ENCODE measurements around the gene CHCT1.

Gene CHCT1

DNA sequence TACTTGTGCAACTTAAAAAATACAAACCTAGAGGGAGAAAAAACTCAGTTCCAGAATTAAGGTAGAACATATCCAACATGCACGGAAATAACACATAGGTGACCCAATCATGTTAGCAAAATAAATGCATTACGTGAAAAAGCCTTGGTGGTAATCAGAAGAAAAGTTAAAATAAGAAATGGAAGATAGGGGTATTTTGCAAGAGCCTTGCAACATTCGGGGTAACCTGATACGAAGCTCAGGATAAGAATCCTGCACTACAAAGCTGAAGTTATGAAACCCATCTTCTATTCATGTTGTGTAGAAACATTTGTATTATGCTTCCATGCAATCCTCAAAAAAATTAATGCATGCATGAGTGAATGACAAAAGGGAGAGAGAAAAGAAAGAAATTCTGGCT is 33.1 kb downstream of the CHCT1 start:
- TF ChIP-seq, protein P1, sequence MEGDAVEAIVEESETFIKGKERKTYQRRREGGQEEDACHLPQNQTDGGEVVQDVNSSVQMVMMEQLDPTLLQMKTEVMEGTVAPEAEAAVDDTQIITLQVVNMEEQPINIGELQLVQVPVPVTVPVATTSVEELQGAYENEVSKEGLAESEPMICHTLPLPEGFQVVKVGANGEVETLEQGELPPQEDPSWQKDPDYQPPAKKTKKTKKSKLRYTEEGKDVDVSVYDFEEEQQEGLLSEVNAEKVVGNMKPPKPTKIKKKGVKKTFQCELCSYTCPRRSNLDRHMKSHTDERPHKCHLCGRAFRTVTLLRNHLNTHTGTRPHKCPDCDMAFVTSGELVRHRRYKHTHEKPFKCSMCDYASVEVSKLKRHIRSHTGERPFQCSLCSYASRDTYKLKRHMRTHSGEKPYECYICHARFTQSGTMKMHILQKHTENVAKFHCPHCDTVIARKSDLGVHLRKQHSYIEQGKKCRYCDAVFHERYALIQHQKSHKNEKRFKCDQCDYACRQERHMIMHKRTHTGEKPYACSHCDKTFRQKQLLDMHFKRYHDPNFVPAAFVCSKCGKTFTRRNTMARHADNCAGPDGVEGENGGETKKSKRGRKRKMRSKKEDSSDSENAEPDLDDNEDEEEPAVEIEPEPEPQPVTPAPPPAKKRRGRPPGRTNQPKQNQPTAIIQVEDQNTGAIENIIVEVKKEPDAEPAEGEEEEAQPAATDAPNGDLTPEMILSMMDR (IDR thresholded peaks at IDR 0.05; ENCODE audit: control extremely low read depth, extremely low read depth, low read depth, missing control alignments), result no peak
- POLR2A ChIA-PET, result no interaction called here
- CTCF ChIA-PET, result interaction anchor here (1.2 kb wide), 1 partner anchor 11 kb away, joined by 3 read pairs; no protein-coding TSS in a partner anchor
- DNase-seq (ENCODE audit: extremely low spot score), result no peak

- ChIA-PET CTCF (no interaction called here), POLR2A (interaction anchor here (0.5 kb wide), 1 partner anchor 505 kb away, joined by 3 read pairs; no protein-coding TSS in a partner anchor)
- TF ChIP-seq, protein P1 (IDR thresholded peaks at IDR 0.05; ENCODE audit: control extremely low read depth, extremely low read depth, low read depth, missing control alignments), result no peak
- no peak for DNase-seq (ENCODE audit: extremely low spot score)
Measured at GRCh38 chr17:60457148-60457547, 34.9 kb downstream of the CHCT1 start.

DNA sequence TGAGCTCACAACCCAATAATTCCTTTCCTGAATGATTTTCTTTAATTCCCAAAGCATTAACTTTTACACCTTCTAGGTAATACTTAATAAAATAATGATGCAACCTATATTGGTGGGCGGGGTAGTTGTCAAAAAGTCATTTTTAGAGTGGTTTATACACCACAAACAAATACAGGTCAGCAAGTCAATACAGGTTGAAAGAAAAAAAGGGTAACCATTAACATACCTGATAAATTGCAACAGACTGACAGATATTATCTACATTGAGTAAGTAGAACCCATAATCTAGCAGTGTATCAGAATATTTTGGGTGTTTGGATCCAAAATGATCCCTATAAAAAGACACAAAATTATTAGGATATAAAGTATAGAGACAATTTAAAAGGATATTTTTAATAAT is 39.3 kb downstream of the CHCT1 start:
- DNase-seq (ENCODE audit: extremely low spot score), result no peak
- ChIA-PET POLR2A (no interaction called here), CTCF (interaction anchor here (1.0 kb wide), 1 partner anchor 53 kb away, joined by 3 read pairs; no protein-coding TSS in a partner anchor)
- TF ChIP-seq, protein P1 (IDR thresholded peaks at IDR 0.05; ENCODE audit: control extremely low read depth, extremely low read depth, low read depth, missing control alignments), result no peak

DNA sequence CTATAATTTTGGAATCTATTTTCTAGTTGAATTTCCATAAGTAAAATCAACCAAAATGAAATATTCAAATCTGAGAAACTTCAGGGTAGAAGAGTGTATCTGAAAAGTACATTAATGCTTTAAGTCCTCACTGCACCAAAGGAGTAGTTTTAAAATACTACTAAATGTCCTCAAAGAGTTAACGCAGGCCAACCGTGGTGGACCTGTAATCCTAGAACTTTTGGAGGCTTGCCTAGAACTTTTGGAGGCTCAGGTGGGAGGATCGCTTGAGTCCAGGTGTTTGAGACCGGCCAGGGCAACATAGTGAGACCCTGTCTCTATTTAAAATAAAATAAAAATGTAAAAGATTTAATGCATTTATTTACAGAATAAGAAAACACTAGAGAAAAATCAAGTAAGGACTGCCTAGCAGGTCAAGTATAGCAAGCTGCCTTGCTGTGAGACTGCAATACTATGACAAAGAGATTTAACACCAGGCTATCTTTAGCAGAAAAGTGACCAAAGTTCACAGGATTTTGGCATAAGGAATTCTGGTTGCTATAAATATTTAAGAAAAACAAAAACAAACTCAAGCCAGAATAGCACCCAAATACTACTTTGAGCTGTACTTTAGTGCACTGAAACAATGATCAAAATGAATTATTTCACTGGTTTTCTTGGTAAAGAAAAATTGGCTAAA is 41.0 kb downstream of the CHCT1 start:
- no peak for DNase-seq (ENCODE audit: extremely low spot score)
- ChIA-PET CTCF (interaction anchor here (1.6 kb wide), 1 partner anchor 106 kb away, joined by 4 read pairs; no protein-coding TSS in a partner anchor), POLR2A (no interaction called here)

GRCh38 chr17:60464343-60464742 is 42.1 kb downstream of the CHCT1 start:
- ChIA-PET CTCF (interaction anchor here (1.6 kb wide), 1 partner anchor 105 kb away, joined by 4 read pairs; no protein-coding TSS in a partner anchor), POLR2A (no interaction called here)
- no peak for DNase-seq (ENCODE audit: extremely low spot score)
- TF ChIP-seq, protein P1 (IDR thresholded peaks at IDR 0.05; ENCODE audit: control extremely low read depth, extremely low read depth, low read depth, missing control alignments), result no peak

More for the DNA sequence above, 41.0 kb downstream of the CHCT1 start:
- TF ChIP-seq, protein P1 (IDR thresholded peaks at IDR 0.05; ENCODE audit: control extremely low read depth, extremely low read depth, low read depth, missing control alignments), result no peak

DNA sequence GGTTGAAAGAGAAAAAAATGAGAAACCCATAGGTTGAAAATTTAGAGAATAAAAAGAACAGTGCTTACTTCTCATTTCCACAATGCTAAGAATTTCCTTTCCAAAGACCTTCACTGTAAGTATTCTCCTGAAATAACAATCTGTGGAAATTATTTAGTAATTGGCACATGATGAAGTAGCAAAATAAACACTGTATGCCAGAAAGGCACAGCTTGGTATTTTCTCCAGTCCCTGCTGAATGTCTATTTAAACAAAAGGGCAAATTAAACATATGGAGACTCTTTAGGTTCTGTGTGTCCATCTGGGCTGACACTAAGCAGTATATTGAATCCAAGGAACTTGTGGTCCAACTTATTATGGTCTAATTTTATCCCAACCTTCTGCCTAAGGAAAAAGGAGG is 46.1 kb downstream of the CHCT1 start:
- CTCF ChIA-PET, result no interaction called here
- TF ChIP-seq, protein P1 (IDR thresholded peaks at IDR 0.05; ENCODE audit: control extremely low read depth, extremely low read depth, low read depth, missing control alignments), result no peak
- DNase-seq (ENCODE audit: extremely low spot score), result no peak
- POLR2A ChIA-PET, result no interaction called here
